Measurements from ENCODE around the gene COL20A1.
"Not testable (repeated sequence)": the region's sequence is repeated elsewhere in the genome, so short reads cannot be mapped to it uniquely, and the experiment has no call there.

The COL20A1 gene

DNA sequence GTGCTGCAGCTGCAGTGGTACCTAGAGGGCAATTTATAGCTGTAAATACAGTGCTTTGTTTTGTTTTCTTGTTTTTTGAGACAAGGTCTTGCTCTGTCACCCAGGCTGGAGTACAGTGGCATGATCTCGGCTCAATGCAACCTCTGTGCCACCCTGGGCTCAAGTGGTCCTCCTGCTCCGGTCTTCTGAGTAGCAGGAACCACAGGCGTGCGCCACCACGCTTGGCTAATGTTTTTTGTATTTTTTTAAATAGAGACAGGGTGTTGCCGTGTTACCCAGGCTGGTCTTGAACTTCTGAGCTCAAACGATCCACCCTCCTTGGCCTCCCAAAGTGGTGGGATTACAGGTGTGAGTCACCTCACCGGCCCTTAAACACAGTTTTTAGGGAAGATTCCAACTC is 41.4 kb downstream of the COL20A1 start:
- Histone ChIP-seq H3K23ac (ENCODE audit: low read length in 2 of 2) (no peak overlapping the region), H4K8ac (ENCODE audit: low read length) (no peak overlapping the region), H2BK120ac (ENCODE audit: low read depth, low read length) (no peak overlapping the region), H2BK12ac (ENCODE audit: low read length in 2 of 2) (no peak overlapping the region), H3K27ac (ENCODE audit: low read length, poor library complexity, severe bottlenecking) (no peak overlapping the region), H3K27me3 (ENCODE audit: control insufficient read depth in 1 of 2, insufficient read depth in 1 of 2, low read length in 2 of 2) (peaks cover 43 to 55% of the 10 kb centered on the region in 2 experiments), H2AFZ (ENCODE audit: low read depth, low read length) (no peak overlapping the region), H4K91ac (ENCODE audit: low read length) (no peak overlapping the region), H2BK5ac (ENCODE audit: low read depth, low read length, poor library complexity, severe bottlenecking) (no peak overlapping the region), H3K4me2 (ENCODE audit: low read length, poor library complexity, severe bottlenecking) (no peak overlapping the region), H3K4me3 (ENCODE audit: insufficient read depth in 1 of 2, low read depth in 1 of 2, low read length in 2 of 2) (no peak overlapping the region), H2AK5ac (ENCODE audit: low read length, severe bottlenecking) (no peak overlapping the region), H3K4ac (ENCODE audit: low read depth in 1 of 2, low read length in 2 of 2) (no peak overlapping the region), H3K9ac (ENCODE audit: low read length) (no peak overlapping the region), H3K9me3 (ENCODE audit: control insufficient read depth, low read length) (peaks cover 11% of the 10 kb centered on the region), H3K36me3 (ENCODE audit: control insufficient read depth in 1 of 2, insufficient read depth in 2 of 2, low read depth in 1 of 2, low read length in 2 of 2) (no peaks in the 10 kb centered on the region), H2BK15ac (ENCODE audit: low read depth, poor library complexity, severe bottlenecking) (no peak overlapping the region), H3K14ac (ENCODE audit: low read length in 2 of 2) (no peak overlapping the region), H3K18ac (ENCODE audit: low read depth in 1 of 2, low read length in 2 of 2) (no peak overlapping the region), H3K4me1 (ENCODE audit: control insufficient read depth, insufficient read depth, low read depth, low read length) (peaks cover 3% of the 10 kb centered on the region), H3K79me1 (replicated peaks; ENCODE audit: low read length, poor library complexity, severe bottlenecking) (no peaks in the 10 kb centered on the region)
- DNase-seq, result no peak
- 77% methylated on average over 7 of the region's 8 CpGs for WGBS

DNA sequence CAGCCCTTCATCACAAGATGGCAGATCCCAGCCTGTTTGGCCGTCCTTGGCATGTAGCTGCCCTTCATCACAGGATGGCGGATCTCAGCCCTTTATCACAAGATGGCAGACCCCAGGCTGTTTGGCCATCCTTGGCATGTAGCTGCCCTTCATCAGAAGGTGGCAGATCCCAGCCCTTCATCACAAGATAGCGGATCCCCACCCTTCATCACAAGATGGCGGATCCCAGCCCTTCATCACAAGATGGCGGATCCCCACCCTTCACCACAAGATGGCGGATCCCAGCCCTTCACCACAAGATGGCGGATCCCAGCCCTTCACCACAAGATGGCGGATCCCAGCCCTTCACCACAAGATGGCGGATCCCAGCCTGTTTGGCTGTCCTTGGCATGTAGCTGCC is 42.1 kb downstream of the COL20A1 start:
- WGBS, result 86% methylated on average over 9 of the region's 9 CpGs
- H3K36me3 ChIP-seq (ENCODE audit: control insufficient read depth in 1 of 2, insufficient read depth in 2 of 2, low read depth in 1 of 2, low read length in 2 of 2); H2BK15ac ChIP-seq (ENCODE audit: low read depth, poor library complexity, severe bottlenecking): not testable (repeated sequence)

DNA sequence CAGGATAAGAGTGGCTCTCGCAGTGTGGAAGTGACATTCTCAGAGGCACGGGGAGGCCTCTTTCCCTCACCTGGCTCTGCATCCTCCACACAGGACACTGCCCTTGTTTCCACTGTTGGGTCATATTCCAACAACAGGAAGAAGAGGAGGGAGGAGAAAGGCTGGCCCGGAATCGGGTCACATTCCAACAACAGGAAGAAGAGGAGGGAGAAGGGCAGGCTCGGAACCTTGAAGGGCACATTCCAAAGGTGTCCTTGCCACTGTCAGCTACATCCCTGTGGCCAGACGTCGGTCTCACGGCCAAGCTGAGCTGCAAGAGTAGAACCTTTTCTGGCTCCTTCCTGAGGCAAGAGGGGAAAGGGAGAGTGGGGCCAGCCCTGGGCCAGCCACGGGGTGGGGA is 42.7 kb downstream of the COL20A1 start:
- H3K36me3 ChIP-seq (ENCODE audit: control insufficient read depth in 1 of 2, insufficient read depth in 2 of 2, low read depth in 1 of 2, low read length in 2 of 2), result no peaks in the 10 kb centered on the region
- no peak overlapping the region for H2BK12ac ChIP-seq (ENCODE audit: low read length in 2 of 2)
- H3K4me2 ChIP-seq (ENCODE audit: low read length, poor library complexity, severe bottlenecking), result no peak overlapping the region
- H2AFZ ChIP-seq (ENCODE audit: low read depth, low read length), result no peak overlapping the region
- H3K18ac ChIP-seq (ENCODE audit: low read depth in 1 of 2, low read length in 2 of 2), result no peak overlapping the region
- no peak overlapping the region for H3K9ac ChIP-seq (ENCODE audit: low read length)
- H2AK5ac ChIP-seq (ENCODE audit: low read length, severe bottlenecking), result no peak overlapping the region
- no peak overlapping the region for H3K23ac ChIP-seq (ENCODE audit: low read length in 2 of 2)
- no peak overlapping the region for H3K4ac ChIP-seq (ENCODE audit: low read depth in 1 of 2, low read length in 2 of 2)
- no peak overlapping the region for H3K27ac ChIP-seq (ENCODE audit: low read length, poor library complexity, severe bottlenecking)
- H4K91ac ChIP-seq (ENCODE audit: low read length), result no peak overlapping the region
- no peak overlapping the region for H2BK15ac ChIP-seq (ENCODE audit: low read depth, poor library complexity, severe bottlenecking)
- H4K8ac ChIP-seq (ENCODE audit: low read length), result no peak overlapping the region
- no peak overlapping the region for H2BK120ac ChIP-seq (ENCODE audit: low read depth, low read length)
- H2BK5ac ChIP-seq (ENCODE audit: low read depth, low read length, poor library complexity, severe bottlenecking), result no peak overlapping the region
- H3K4me1 ChIP-seq (ENCODE audit: control insufficient read depth, insufficient read depth, low read depth, low read length), result peaks cover 3% of the 10 kb centered on the region
- peaks cover 11% of the 10 kb centered on the region for H3K9me3 ChIP-seq (ENCODE audit: control insufficient read depth, low read length)
- no peak overlapping the region for H3K14ac ChIP-seq (ENCODE audit: low read length in 2 of 2)
- WGBS, result 73% methylated on average over 7 of the region's 9 CpGs
- H3K4me3 ChIP-seq (ENCODE audit: insufficient read depth in 1 of 2, low read depth in 1 of 2, low read length in 2 of 2), result no peak overlapping the region
- H3K27me3 ChIP-seq (ENCODE audit: control insufficient read depth in 1 of 2, insufficient read depth in 1 of 2, low read length in 2 of 2), result peaks cover 43 to 52% of the 10 kb centered on the region in 2 experiments
- H3K79me1 ChIP-seq (replicated peaks; ENCODE audit: low read length, poor library complexity, severe bottlenecking), result no peaks in the 10 kb centered on the region
- no peak for DNase-seq

More for the DNA sequence above, 42.1 kb downstream of the COL20A1 start:
- H4K91ac ChIP-seq (ENCODE audit: low read length); H3K14ac ChIP-seq (ENCODE audit: low read length in 2 of 2); H3K18ac ChIP-seq (ENCODE audit: low read depth in 1 of 2, low read length in 2 of 2); H3K23ac ChIP-seq (ENCODE audit: low read length in 2 of 2); H3K4me1 ChIP-seq (ENCODE audit: control insufficient read depth, insufficient read depth, low read depth, low read length); H4K8ac ChIP-seq (ENCODE audit: low read length); H3K79me1 ChIP-seq (replicated peaks; ENCODE audit: low read length, poor library complexity, severe bottlenecking); H3K4ac ChIP-seq (ENCODE audit: low read depth in 1 of 2, low read length in 2 of 2); H2AFZ ChIP-seq (ENCODE audit: low read depth, low read length); H3K4me2 ChIP-seq (ENCODE audit: low read length, poor library complexity, severe bottlenecking); H3K9ac ChIP-seq (ENCODE audit: low read length); H3K27ac ChIP-seq (ENCODE audit: low read length, poor library complexity, severe bottlenecking); H3K4me3 ChIP-seq (ENCODE audit: insufficient read depth in 1 of 2, low read depth in 1 of 2, low read length in 2 of 2); H2BK5ac ChIP-seq (ENCODE audit: low read depth, low read length, poor library complexity, severe bottlenecking); H2BK120ac ChIP-seq (ENCODE audit: low read depth, low read length); DNase-seq; H2BK12ac ChIP-seq (ENCODE audit: low read length in 2 of 2); H2AK5ac ChIP-seq (ENCODE audit: low read length, severe bottlenecking): not testable (repeated sequence)
- Histone ChIP-seq H3K9me3 (ENCODE audit: control insufficient read depth, low read length) (peaks cover 11% of the 10 kb centered on the region), H3K27me3 (ENCODE audit: control insufficient read depth in 1 of 2, insufficient read depth in 1 of 2, low read length in 2 of 2) (peaks cover 43 to 55% of the 10 kb centered on the region in 2 experiments)

DNA sequence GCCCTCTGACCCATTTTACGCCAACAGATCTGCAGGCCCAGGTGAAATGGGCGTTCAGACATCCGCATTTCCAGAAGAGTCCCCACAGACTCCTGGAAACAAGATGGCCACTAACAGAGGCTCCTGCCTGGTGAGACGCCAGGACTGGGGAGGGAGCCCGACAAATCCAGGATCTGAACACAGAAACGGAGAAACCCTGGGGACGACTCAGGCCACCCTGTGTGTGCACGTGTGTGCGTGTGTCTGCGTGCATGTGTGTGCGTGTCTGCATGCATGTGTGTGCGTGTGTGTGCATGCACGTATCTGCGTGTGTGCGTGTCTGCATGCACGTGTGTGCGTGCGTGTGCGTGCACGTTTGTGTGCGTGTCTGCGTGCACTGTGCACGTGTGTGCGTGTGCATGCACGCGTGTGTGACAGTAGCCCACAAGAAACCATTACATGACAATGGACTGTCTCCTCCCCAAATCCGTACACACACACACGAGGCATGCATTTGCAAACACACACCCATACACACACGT is 43.3 kb downstream of the COL20A1 start:
- no peak overlapping the region for H3K14ac ChIP-seq (ENCODE audit: low read length in 2 of 2)
- H3K23ac ChIP-seq (ENCODE audit: low read length in 2 of 2), result no peak overlapping the region
- H3K27ac ChIP-seq (ENCODE audit: low read length, poor library complexity, severe bottlenecking), result no peak overlapping the region
- H3K9ac ChIP-seq (ENCODE audit: low read length), result no peak overlapping the region
- no peak for DNase-seq
- no peaks in the 10 kb centered on the region for H3K36me3 ChIP-seq (ENCODE audit: control insufficient read depth in 1 of 2, insufficient read depth in 2 of 2, low read depth in 1 of 2, low read length in 2 of 2)
- no peak overlapping the region for H3K4me3 ChIP-seq (ENCODE audit: insufficient read depth in 1 of 2, low read depth in 1 of 2, low read length in 2 of 2)
- no peak overlapping the region for H2BK15ac ChIP-seq (ENCODE audit: low read depth, poor library complexity, severe bottlenecking)
- H3K79me1 ChIP-seq (replicated peaks; ENCODE audit: low read length, poor library complexity, severe bottlenecking), result no peaks in the 10 kb centered on the region
- H2AFZ ChIP-seq (ENCODE audit: low read depth, low read length), result no peak overlapping the region
- no peak overlapping the region for H3K4me2 ChIP-seq (ENCODE audit: low read length, poor library complexity, severe bottlenecking)
- H3K27me3 ChIP-seq (ENCODE audit: control insufficient read depth in 1 of 2, insufficient read depth in 1 of 2, low read length in 2 of 2), result peaks cover 43 to 55% of the 10 kb centered on the region in 2 experiments
- H2BK5ac ChIP-seq (ENCODE audit: low read depth, low read length, poor library complexity, severe bottlenecking), result no peak overlapping the region
- peak overlapping the region; percentile 29 for H4K91ac ChIP-seq (ENCODE audit: low read length)
- no peak overlapping the region for H3K4ac ChIP-seq (ENCODE audit: low read depth in 1 of 2, low read length in 2 of 2)
- no peak overlapping the region for H2BK12ac ChIP-seq (ENCODE audit: low read length in 2 of 2)
- peaks cover 3% of the 10 kb centered on the region for H3K4me1 ChIP-seq (ENCODE audit: control insufficient read depth, insufficient read depth, low read depth, low read length)
- no peak overlapping the region for H2AK5ac ChIP-seq (ENCODE audit: low read length, severe bottlenecking)
- H2BK120ac ChIP-seq (ENCODE audit: low read depth, low read length), result no peak overlapping the region
- peaks cover 11% of the 10 kb centered on the region for H3K9me3 ChIP-seq (ENCODE audit: control insufficient read depth, low read length)
- 96% methylated on average over 28 of the region's 29 CpGs for WGBS
- H4K8ac ChIP-seq (ENCODE audit: low read length), result no peak overlapping the region
- H3K18ac ChIP-seq (ENCODE audit: low read depth in 1 of 2, low read length in 2 of 2), result no peak overlapping the region

Measured in mesenchymal stem cell (in vitro differentiated cells and primary cell).